Measurements from ENCODE around the gene MANBA.

GRCh38 chr4:102754044-102754443 is 6.7 kb downstream of the MANBA start:
- TF ChIP-seq CTCF (conservative IDR thresholded peaks at IDR 0.05; ENCODE audit: low read depth, low read length) (no peak), EZH2 (IDR thresholded peaks at IDR 0.05; ENCODE audit: borderline replicate concordance, low read depth, low read length, poor library complexity, severe bottlenecking) (no peak)
